GM21515 (cell line): Measurements from ENCODE around the gene DCAF8.

Experiments used
- ATAC-seq: cut with Tn5 transposase; IDR thresholded peaks from one replicate; pipeline ENCODE4 v1.9.1; 2021; ENCODE audit not compliant: unreplicated experiment

The DCAF8 gene

GRCh38 chr1:160264795-160265307 lies 2.5 kb upstream of the DCAF8 start:
- ATAC-seq, result no peak

DNA sequence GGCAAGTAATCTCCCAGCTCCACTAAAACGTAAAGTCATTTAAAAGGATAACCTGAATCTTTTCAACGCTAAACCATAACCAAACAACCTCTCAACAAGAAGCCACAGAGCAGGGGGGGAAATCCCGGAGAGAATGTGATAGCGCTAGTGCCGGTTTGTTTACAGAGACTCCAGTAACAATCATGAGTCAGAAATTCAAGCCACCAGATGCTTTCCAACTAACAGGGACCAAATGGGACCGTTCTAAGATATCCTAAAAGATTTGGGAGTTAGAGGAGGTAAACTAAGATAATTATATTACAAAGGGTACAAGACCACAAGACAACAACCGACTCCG lies 825 bp downstream of the DCAF8 start:
- ATAC-seq, result peak; percentile 31

GRCh38 chr1:160260406-160261382 lies 1.7 kb downstream of the DCAF8 start:
- ATAC-seq, result no peak

- no peak for ATAC-seq
Observed at GRCh38 chr1:160258177-160258798, 4.1 kb downstream of the DCAF8 start.

DNA sequence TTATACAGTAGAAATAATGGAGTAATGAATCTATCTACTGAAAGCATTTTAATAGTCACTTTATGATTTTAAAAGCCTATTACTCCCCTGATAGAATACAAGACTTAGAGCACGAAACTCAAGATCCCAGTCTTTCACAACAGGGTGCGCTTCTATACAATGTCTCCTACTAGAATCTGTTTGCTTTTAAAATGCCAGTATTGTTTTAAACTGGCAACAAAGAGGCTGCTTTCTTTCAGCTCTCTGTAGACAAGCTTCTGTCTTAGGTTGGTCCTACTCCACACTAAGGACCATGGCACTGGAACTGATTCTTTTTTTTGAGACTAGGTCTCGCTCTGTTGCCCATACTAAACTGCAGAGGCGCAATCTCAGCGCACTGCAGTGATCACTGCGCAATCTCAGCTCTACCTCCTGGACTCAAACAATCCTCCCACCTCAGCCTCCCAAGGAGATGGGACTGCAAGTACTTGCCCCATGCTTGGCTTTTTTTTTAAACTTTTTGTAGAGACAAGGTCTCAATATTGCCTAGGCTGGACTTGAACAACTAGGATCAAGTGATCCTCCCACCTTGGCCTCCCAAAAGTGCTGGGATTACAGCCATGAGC lies 4.8 kb downstream of the DCAF8 start:
- ATAC-seq, result no peak

DNA sequence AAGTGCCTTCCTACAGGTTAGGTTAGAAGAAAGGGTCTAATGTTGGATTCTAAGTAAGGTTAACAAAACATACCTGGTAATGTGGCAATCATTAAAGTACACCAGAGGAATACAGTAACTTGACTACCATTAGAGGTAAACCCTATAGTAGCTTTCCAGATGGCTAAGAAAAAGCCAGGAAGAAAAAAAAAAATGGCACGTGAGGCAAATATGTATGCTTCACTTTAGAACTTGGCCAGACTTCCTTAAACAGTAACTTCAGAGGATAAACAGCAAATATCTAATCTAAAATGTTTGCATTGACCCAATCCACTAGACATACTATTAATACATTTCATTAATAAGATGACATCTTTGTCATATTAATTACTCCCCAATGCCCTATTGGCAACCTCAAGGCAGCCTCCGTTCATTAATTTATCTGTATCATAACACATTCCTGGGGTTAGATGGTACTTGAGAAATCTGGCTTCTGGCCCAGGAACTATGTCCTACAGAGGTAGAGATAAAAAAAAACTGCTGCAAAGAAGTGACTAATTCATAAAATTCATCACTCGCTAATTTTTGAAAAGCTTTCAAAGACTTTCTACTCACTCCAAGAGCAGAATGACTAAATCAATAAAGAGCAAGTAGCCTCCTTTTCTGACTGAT lies 5.8 kb downstream of the DCAF8 start:
- ATAC-seq, result no peak

- no peak for ATAC-seq
Observed at GRCh38 chr1:160255781-160256300, 6.5 kb downstream of the DCAF8 start.

DNA sequence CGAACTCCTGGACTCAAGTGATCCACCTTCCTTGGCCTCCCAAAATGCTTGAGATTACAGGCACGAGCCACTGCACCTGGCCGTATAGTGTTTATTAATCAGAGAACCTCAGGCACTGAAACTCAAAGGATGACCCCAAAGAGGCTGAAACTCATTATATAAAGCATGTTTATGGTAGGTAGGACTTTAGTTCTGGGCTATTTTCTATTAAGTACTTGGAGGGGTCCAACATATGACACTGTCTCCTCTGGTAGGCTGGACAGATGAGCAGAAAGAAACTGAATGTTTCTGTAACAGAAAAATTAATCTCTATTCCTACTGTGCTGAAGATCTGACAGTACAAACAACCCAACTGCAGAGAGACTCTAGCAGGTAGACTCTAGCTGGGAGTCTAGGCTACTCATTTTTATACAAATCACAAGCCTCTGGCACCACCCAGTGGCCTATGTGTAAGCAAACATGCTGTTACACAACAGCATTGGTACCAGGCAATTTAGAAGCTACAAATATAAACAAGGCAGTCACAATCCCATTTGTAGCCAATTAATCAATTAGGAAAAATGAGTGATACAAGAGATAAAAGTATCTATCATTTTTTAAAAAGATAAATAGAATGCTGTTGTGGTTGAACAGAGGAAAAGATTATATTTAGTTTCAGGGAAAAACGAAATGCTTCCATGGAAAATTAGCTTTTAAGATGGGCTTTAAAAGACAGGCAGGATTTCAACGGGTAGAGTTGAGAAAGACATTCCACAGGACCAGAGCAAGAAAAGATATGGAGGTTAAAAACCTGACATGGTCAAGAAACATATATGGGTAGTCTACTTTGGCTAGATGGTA lies 10.4 kb downstream of the DCAF8 start:
- peak; percentile 59 for ATAC-seq

DNA sequence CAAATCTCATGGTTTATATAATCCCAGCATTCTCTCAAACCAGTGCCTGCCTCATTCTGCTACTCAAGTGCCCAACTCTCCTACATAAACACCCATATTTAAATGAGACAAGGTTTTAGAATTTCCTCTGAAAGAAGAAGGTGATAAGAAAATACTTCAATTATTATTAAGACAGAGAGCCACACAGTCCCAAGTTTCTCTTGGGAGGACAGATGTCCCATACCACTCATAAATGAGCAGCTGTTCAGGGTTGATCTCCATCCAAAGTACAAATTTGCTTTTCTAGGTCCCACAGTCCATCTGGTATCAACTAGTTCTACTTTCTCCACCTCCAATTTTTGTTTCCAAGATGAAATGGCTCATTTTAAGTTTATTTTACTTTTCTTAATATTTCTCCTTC lies 11.3 kb downstream of the DCAF8 start:
- no peak for ATAC-seq

GRCh38 chr1:160247053-160247452 lies 15.3 kb downstream of the DCAF8 start:
- ATAC-seq, result no peak

DNA sequence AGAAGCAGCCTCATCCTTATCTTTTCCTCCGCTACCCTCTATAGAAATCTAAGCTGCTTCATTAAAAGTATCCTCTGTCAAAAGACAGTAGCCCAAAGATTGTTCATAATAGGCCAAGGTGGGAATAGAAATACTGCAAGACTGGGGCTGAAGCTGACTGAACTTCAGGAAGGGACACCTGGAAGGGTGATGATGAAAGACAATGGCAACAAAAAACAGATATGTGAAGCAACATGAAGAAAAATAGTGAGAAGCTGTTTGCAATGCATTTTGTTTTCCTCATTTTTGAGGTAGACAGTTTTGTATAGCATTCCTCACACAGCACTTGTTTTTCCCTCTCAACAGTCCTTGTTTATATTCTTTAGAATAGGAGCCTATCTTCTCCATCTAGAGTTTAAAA lies 16.9 kb downstream of the DCAF8 start:
- ATAC-seq, result no peak

- ATAC-seq, result no peak
Observed at GRCh38 chr1:160244209-160244608, 18.1 kb downstream of the DCAF8 start.

DNA sequence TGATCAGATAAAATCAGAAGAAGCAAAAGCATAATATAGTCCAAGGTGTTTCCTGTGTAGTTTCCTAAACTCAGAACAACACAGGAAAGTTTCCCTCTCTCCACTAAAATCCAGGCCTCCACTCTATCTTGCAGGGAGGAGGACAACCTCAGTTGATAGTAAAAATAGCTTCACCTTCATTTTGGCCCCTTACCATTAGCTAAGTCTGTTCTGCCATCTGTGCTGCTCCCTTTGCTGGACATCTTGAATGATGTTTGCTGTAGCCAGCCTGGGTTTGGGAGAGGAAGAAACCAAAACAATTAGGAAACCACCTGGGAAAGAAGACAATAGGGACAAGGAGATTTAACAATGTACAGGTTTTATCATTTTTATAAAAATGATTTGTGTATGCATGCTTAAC lies 18.6 kb downstream of the DCAF8 start:
- no peak for ATAC-seq

DNA sequence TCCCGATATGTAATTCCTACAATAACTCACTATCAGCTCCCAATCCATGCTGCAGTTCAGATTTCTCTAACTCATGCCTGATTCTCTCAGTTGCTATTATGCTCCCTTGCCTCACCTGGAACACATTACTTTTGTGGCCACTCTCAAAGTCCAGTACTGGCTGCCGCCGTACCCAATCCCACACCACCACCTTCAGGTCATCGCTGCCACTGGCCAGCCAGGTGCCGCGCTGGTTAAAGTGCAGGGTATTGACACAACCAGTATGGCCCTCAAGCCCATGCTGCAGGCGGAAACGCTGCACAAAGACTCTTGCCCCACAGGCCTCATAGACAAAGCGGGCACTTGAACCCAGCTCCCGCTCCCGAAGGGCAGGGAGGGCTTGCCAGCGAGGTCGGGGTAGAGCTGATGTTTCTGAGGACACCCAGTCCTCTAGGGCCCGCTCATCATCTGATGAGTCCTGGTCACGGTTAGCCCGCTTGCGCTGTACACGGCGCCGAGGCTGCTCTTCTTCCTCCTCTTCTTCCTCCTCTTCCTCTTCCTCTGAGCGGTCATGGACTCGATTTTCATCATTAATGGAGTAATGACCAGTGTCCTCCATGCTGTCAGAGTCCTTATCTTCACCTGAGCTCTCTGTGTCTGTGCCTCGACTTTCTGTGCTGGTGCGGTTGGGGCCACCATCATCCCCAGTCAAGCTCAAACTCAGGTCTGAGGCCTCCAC lies 22.6 kb downstream of the DCAF8 start:
- no peak for ATAC-seq

DNA sequence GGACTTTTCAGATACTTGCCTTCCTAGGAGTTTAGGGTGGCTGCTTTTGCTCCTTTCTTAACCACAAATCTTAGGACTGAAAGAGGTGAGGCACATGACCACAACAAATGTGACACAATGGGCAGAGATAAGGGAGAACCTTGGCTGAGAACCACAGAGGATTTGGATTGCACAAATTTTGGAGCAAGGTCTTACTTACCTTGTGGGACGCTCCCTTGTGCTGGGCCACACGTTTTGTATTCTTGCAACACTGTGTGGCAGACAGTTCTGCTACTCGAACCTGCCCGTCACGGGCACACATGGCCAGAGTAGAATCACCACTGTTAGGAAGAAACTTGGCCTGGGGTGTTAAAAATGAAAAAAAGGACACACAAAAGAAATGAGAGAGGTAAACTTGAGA lies 23.9 kb downstream of the DCAF8 start:
- ATAC-seq, result no peak

GRCh38 chr1:160237558-160237957 lies 24.8 kb downstream of the DCAF8 start:
- no peak for ATAC-seq

- ATAC-seq, result no peak
Observed at GRCh38 chr1:160236806-160237205, 25.5 kb downstream of the DCAF8 start.

GRCh38 chr1:160232911-160233310 lies 29.4 kb downstream of the DCAF8 start:
- ATAC-seq, result no peak

DNA sequence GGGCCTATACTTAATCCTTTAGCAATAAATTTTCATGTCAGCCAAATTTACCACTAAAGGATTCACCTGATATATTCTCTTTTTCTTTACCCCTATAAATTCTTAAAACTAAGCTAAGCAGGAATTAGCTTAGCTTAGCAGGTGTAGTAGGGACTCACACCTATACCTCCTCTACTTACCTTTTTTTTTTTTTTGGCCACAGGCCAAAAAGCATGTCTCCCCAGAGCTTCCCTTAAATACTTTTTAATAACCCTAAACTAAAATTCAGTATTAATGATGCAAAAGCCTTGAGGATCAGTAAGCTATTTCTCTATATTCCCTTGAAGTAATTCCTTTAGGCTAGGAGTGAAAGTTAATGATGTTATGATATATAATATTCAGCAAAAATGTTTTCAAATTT lies 33.9 kb downstream of the DCAF8 start:
- no peak for ATAC-seq

GRCh38 chr1:160227561-160227960 lies 34.8 kb downstream of the DCAF8 start:
- no peak for ATAC-seq
